ENCODE results near the gene SEL1L. TPM values are rescaled to one million over a fixed set of nuclear protein-coding genes. Genes with fewer than 3 reads are reported as not detected.

The SEL1L gene
- total RNA-seq, 1 experiment from 2014 or later: 116 TPM

DNA sequence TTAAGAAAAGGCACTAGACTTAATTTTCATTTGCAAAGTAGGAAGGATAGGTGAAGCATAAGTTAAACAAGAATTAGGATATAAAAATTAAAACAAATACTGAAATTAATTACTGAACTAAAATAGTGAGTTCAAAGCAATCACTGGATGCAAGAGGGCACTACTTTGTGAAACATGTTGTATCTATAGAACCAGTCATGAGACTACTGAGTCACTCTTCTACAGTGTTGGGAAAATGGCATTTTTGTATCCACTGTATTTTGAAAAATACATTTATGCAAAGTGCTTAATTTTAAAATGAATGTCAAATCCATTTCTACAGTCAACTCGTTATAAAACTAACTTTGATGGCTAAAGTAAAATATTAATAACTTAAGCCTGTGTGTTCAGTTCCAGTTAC is 47.9 kb downstream of the SEL1L start:
- no peak for TF ChIP-seq CTCF (IDR thresholded peaks at IDR 0.05; ENCODE audit: insufficient read depth in 1 of 2, low read depth in 1 of 2, low read length in 1 of 2, severe bottlenecking in 1 of 2, unreplicated experiment in 1 of 2)
- CTCF ChIA-PET: no interaction called here
- no peaks in the 10 kb centered on the region for H3K4me1 Mint-ChIP-seq (ENCODE audit: low read depth, unreplicated experiment)
- Histone ChIP-seq H3K27me3 (replicated peaks; ENCODE audit: control insufficient read depth, insufficient read depth, low read length) (no peaks in the 10 kb centered on the region), H3K4me1 (peaks cover 3% of the 10 kb centered on the region; the same call in 1 of the 2 replicates), H3K9me3 (no peaks in the 10 kb centered on the region), H3K4me3 (ENCODE audit: low read depth, low read length) (no peak overlapping the region), H3K36me3 (ENCODE audit: control insufficient read depth, insufficient read depth, low read length) (peaks cover 2% of the 10 kb centered on the region)
- no peak overlapping the region for H3K4me3 Mint-ChIP-seq (ENCODE audit: unreplicated experiment)
- POLR2A ChIA-PET: no interaction called here
- DNase-seq: no peak
- intact Hi-C loops (cut with micrococcal nuclease; ENCODE audit: unreplicated experiment): no loop called here
- no peaks in the 10 kb centered on the region for H3K27me3 Mint-ChIP-seq (ENCODE audit: insufficient read depth, unreplicated experiment)
- no peaks in the 10 kb centered on the region for H3K9me3 Mint-ChIP-seq (ENCODE audit: unreplicated experiment)
- no TSS peak for BruUV-seq (replicated peaks)
- H3K27ac Mint-ChIP-seq (ENCODE audit: unreplicated experiment): no peak overlapping the region
- H3K36me3 Mint-ChIP-seq (ENCODE audit: insufficient read depth, unreplicated experiment): peaks cover 29% of the 10 kb centered on the region

GRCh38 chr14:81485372-81485771 is 48.3 kb downstream of the SEL1L start:
- peaks cover 3% of the 10 kb centered on the region; the same call in 1 of the 2 replicates for H3K4me1 ChIP-seq
- H3K36me3 ChIP-seq (ENCODE audit: control insufficient read depth, insufficient read depth, low read length): peaks cover 2% of the 10 kb centered on the region
- ChIA-PET POLR2A (no interaction called here), CTCF (no interaction called here)
- Mint-ChIP-seq H3K4me3 (ENCODE audit: unreplicated experiment) (no peak overlapping the region), H3K36me3 (ENCODE audit: insufficient read depth, unreplicated experiment) (peaks cover 30% of the 10 kb centered on the region), H3K4me1 (ENCODE audit: low read depth, unreplicated experiment) (no peaks in the 10 kb centered on the region), H3K27me3 (ENCODE audit: insufficient read depth, unreplicated experiment) (no peaks in the 10 kb centered on the region), H3K9me3 (ENCODE audit: unreplicated experiment) (no peaks in the 10 kb centered on the region), H3K27ac (ENCODE audit: unreplicated experiment) (no peak overlapping the region)
- H3K27me3 ChIP-seq (replicated peaks; ENCODE audit: control insufficient read depth, insufficient read depth, low read length): no peaks in the 10 kb centered on the region
- intact Hi-C loops (cut with micrococcal nuclease; ENCODE audit: unreplicated experiment): no loop called here
- BruUV-seq (replicated peaks): no TSS peak
- no peak for TF ChIP-seq CTCF (IDR thresholded peaks at IDR 0.05; ENCODE audit: insufficient read depth in 1 of 2, low read depth in 1 of 2, low read length in 1 of 2, severe bottlenecking in 1 of 2, unreplicated experiment in 1 of 2)
- no peak for DNase-seq
- no peaks in the 10 kb centered on the region for H3K9me3 ChIP-seq
- no peak overlapping the region for H3K4me3 ChIP-seq (ENCODE audit: low read depth, low read length)

GRCh38 chr14:81484120-81484519 is 49.5 kb downstream of the SEL1L start:
- intact Hi-C loops (cut with micrococcal nuclease; ENCODE audit: unreplicated experiment): no loop called here
- POLR2A ChIA-PET: no interaction called here
- H3K36me3 ChIP-seq (ENCODE audit: control insufficient read depth, insufficient read depth, low read length): peaks cover 2% of the 10 kb centered on the region
- no peak for TF ChIP-seq CTCF (IDR thresholded peaks at IDR 0.05; ENCODE audit: insufficient read depth in 1 of 2, low read depth in 1 of 2, low read length in 1 of 2, severe bottlenecking in 1 of 2, unreplicated experiment in 1 of 2)
- no peak overlapping the region for H3K27ac Mint-ChIP-seq (ENCODE audit: unreplicated experiment)
- CTCF ChIA-PET: interaction anchor here (0.6 kb wide), 1 partner anchor 325 kb away, joined by 4 read pairs; no protein-coding TSS in a partner anchor
- H3K36me3 Mint-ChIP-seq (ENCODE audit: insufficient read depth, unreplicated experiment): peaks cover 42% of the 10 kb centered on the region
- no peaks in the 10 kb centered on the region for H3K27me3 Mint-ChIP-seq (ENCODE audit: insufficient read depth, unreplicated experiment)
- no peaks in the 10 kb centered on the region for H3K4me1 Mint-ChIP-seq (ENCODE audit: low read depth, unreplicated experiment)
- no peaks in the 10 kb centered on the region for H3K9me3 Mint-ChIP-seq (ENCODE audit: unreplicated experiment)
- no peak overlapping the region for H3K4me3 Mint-ChIP-seq (ENCODE audit: unreplicated experiment)
- no TSS peak for BruUV-seq (replicated peaks)
- no peaks in the 10 kb centered on the region for H3K9me3 ChIP-seq
- peaks cover 3% of the 10 kb centered on the region; the same call in 1 of the 2 replicates for H3K4me1 ChIP-seq
- no peaks in the 10 kb centered on the region for H3K27me3 ChIP-seq (replicated peaks; ENCODE audit: control insufficient read depth, insufficient read depth, low read length)
- no peak overlapping the region for H3K4me3 ChIP-seq (ENCODE audit: low read depth, low read length)
- no peak for DNase-seq
